Esophagus muscularis mucosa (tissue), 3 donors: Measurements from ENCODE around the gene GALNT2.

Source experiments
- POLR2A ChIP-seq: fragments of 450-650 bp; IDR thresholded peaks from one replicate; pipeline ENCODE4 v1.6.1; 2017; ENCODE audit warnings: antibody characterized with exemption, moderate library complexity, mild to moderate bottlenecking, low read depth
- POLR2AphosphoS5 ChIP-seq, 2 donors: sonication (generic); formaldehyde crosslinking; IDR thresholded peaks; one replicate each; pipeline ENCODE4 v1.6.1; 2017; ENCODE audit warnings: antibody characterized with exemption in 2 of 2
- TF ChIP-seq, protein P1 (sequence below), 3 experiments: fragments of 200-600 bp in 2 of 3; fragments of 450-650 bp in 1 of 3; sonication (generic) in 2 of 3; IDR thresholded peaks; one replicate each; pipeline ENCODE4 v1.5.1; 2017 to 2019; ENCODE audit warnings: antibody characterized with exemption in 3 of 3, mild to moderate bottlenecking in 2 of 3, moderate library complexity in 1 of 3

DNA sequence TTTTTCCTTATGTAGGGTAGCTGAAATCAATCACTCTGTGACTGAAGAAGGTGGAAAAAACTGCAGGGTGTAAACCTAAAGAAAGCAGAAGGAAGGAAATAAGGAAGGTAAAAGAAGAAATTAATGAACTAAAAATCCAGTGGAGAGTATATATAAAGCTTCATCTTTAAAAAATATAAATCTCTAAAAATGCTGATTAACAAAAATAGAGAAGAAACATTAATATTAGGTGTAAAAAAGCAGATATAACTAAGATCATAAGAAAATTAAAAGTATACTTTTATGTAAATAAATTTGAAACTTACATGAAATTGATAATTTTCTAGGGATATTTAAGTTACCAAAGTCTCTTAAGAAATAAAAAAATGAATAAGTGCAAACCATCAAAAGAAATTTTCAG, 159.8 kb downstream of the GALNT2 start:
- TF ChIP-seq, protein P1, sequence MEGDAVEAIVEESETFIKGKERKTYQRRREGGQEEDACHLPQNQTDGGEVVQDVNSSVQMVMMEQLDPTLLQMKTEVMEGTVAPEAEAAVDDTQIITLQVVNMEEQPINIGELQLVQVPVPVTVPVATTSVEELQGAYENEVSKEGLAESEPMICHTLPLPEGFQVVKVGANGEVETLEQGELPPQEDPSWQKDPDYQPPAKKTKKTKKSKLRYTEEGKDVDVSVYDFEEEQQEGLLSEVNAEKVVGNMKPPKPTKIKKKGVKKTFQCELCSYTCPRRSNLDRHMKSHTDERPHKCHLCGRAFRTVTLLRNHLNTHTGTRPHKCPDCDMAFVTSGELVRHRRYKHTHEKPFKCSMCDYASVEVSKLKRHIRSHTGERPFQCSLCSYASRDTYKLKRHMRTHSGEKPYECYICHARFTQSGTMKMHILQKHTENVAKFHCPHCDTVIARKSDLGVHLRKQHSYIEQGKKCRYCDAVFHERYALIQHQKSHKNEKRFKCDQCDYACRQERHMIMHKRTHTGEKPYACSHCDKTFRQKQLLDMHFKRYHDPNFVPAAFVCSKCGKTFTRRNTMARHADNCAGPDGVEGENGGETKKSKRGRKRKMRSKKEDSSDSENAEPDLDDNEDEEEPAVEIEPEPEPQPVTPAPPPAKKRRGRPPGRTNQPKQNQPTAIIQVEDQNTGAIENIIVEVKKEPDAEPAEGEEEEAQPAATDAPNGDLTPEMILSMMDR (IDR thresholded peaks at IDR 0.05): no peak
- TF ChIP-seq POLR2A (no peak), POLR2AphosphoS5 (IDR thresholded peaks at IDR 0.05) (no peak)
